ENCODE data around the gene PTP4A2.

Gene PTP4A2

GRCh38 chr1:31959521-31960340 is 21.6 kb upstream of the PTP4A2 start:
- H3K27ac ChIP-seq (ENCODE audit: low read length) = peak overlapping the region; percentile 80
- H3K4me1 ChIP-seq (ENCODE audit: insufficient read depth, low read length) = peaks cover 71% of the 10 kb centered on the region
- H3K9ac ChIP-seq (ENCODE audit: low read depth, low read length) = no peak overlapping the region
- H3K4me2 ChIP-seq (ENCODE audit: insufficient read depth, low read length) = no peak overlapping the region
- DNase-seq (no peak), ATAC-seq (ENCODE audit: insufficient read depth, low read depth) (no peak)
- no peaks in the 10 kb centered on the region for H3K9me3 ChIP-seq (ENCODE audit: insufficient read depth, low read length, severe bottlenecking)
- no peaks in the 10 kb centered on the region for H4K20me1 ChIP-seq (ENCODE audit: insufficient read depth, low read length)
- H3K4me3 ChIP-seq (ENCODE audit: low read depth in 1 of 2, low read length in 2 of 2) = no peak overlapping the region
- H3K27me3 ChIP-seq (ENCODE audit: insufficient read depth, low read length, poor library complexity) = no peaks in the 10 kb centered on the region
- TF ChIP-seq CTCF (IDR thresholded peaks at IDR 0.05; ENCODE audit: borderline replicate concordance, extremely low read depth, low read length, poor library complexity, severe bottlenecking) (no peak), EZH2 (IDR thresholded peaks at IDR 0.05; ENCODE audit: borderline replicate concordance, low read depth, low read length, severe bottlenecking) (no peak)
- H2AFZ ChIP-seq (ENCODE audit: low read depth, low read length) = no peak overlapping the region
- H3K36me3 ChIP-seq (ENCODE audit: insufficient read depth, low read length) = no peaks in the 10 kb centered on the region
- H3K79me2 ChIP-seq (ENCODE audit: insufficient read depth, low read length) = peaks cover 26% of the 10 kb centered on the region

- Histone ChIP-seq H4K20me1 (ENCODE audit: insufficient read depth, low read length) (no peaks in the 10 kb centered on the region), H3K27me3 (ENCODE audit: insufficient read depth, low read length, poor library complexity) (no peaks in the 10 kb centered on the region), H2AFZ (ENCODE audit: low read depth, low read length) (0 out of 2 replicates have a peak overlapping the region, but pooled peaks have one; percentile 6), H3K9ac (ENCODE audit: low read depth, low read length) (peak overlapping the region; percentile 44), H3K9me3 (ENCODE audit: insufficient read depth, low read length, severe bottlenecking) (no peaks in the 10 kb centered on the region), H3K4me2 (ENCODE audit: insufficient read depth, low read length) (peak overlapping the region; percentile 61), H3K4me1 (ENCODE audit: insufficient read depth, low read length) (peaks cover 65% of the 10 kb centered on the region), H3K79me2 (ENCODE audit: insufficient read depth, low read length) (peaks cover 16% of the 10 kb centered on the region), H3K27ac (ENCODE audit: low read length) (peak overlapping the region; percentile 80), H3K4me3 (ENCODE audit: low read depth in 1 of 2, low read length in 2 of 2) (peak overlapping the region in 1 of 2 experiments; percentile 44; a peak in 2 of 4 replicates), H3K36me3 (ENCODE audit: insufficient read depth, low read length) (no peaks in the 10 kb centered on the region)
- TF ChIP-seq EZH2 (IDR thresholded peaks at IDR 0.05; ENCODE audit: borderline replicate concordance, low read depth, low read length, severe bottlenecking) (no peak), CTCF (IDR thresholded peaks at IDR 0.05; ENCODE audit: borderline replicate concordance, extremely low read depth, low read length, poor library complexity, severe bottlenecking) (no peak)
- DNase-seq = peak; percentile 93
- peak; percentile 92 for ATAC-seq (ENCODE audit: insufficient read depth, low read depth)
These were observed 19.8 kb upstream of the PTP4A2 start for GRCh38 chr1:31957701-31958674.

GRCh38 chr1:31955917-31956736 is 18.0 kb upstream of the PTP4A2 start:
- TF ChIP-seq CTCF (IDR thresholded peaks at IDR 0.05; ENCODE audit: borderline replicate concordance, extremely low read depth, low read length, poor library complexity, severe bottlenecking) (peak; percentile 24), EZH2 (IDR thresholded peaks at IDR 0.05; ENCODE audit: borderline replicate concordance, low read depth, low read length, severe bottlenecking) (no peak)
- no peaks in the 10 kb centered on the region for H3K27me3 ChIP-seq (ENCODE audit: insufficient read depth, low read length, poor library complexity)

More at GRCh38 chr1:31955917-31956736, 18.0 kb upstream of the PTP4A2 start:
- peak overlapping the region; percentile 25 for H3K9ac ChIP-seq (ENCODE audit: low read depth, low read length)
- H3K27ac ChIP-seq (ENCODE audit: low read length) = peak overlapping the region; percentile 89
- no peaks in the 10 kb centered on the region for H3K36me3 ChIP-seq (ENCODE audit: insufficient read depth, low read length)
- H3K4me3 ChIP-seq (ENCODE audit: low read depth in 1 of 2, low read length in 2 of 2) = no peak overlapping the region; a peak in 1 of 4 replicates
- H2AFZ ChIP-seq (ENCODE audit: low read depth, low read length) = no peak overlapping the region
- H3K79me2 ChIP-seq (ENCODE audit: insufficient read depth, low read length) = peaks cover 16% of the 10 kb centered on the region
- H3K9me3 ChIP-seq (ENCODE audit: insufficient read depth, low read length, severe bottlenecking) = no peaks in the 10 kb centered on the region
- peaks cover 63% of the 10 kb centered on the region for H3K4me1 ChIP-seq (ENCODE audit: insufficient read depth, low read length)
- H3K4me2 ChIP-seq (ENCODE audit: insufficient read depth, low read length) = no peak overlapping the region; the same call in 1 of the 2 replicates
- H4K20me1 ChIP-seq (ENCODE audit: insufficient read depth, low read length) = no peaks in the 10 kb centered on the region
- DNase-seq = peak; percentile 80
- peak; percentile 23 for ATAC-seq (ENCODE audit: insufficient read depth, low read depth)

Measured in DND-41 (cell line).